ENCODE measurements around the gene CFAP100. TPM values are rescaled to one million over a fixed set of nuclear protein-coding genes. Genes with fewer than 3 reads are reported as not detected.

The CFAP100 gene
- total RNA-seq, 4 donors from 2014 or later, result 6.1 TPM; not detected in 3

DNA sequence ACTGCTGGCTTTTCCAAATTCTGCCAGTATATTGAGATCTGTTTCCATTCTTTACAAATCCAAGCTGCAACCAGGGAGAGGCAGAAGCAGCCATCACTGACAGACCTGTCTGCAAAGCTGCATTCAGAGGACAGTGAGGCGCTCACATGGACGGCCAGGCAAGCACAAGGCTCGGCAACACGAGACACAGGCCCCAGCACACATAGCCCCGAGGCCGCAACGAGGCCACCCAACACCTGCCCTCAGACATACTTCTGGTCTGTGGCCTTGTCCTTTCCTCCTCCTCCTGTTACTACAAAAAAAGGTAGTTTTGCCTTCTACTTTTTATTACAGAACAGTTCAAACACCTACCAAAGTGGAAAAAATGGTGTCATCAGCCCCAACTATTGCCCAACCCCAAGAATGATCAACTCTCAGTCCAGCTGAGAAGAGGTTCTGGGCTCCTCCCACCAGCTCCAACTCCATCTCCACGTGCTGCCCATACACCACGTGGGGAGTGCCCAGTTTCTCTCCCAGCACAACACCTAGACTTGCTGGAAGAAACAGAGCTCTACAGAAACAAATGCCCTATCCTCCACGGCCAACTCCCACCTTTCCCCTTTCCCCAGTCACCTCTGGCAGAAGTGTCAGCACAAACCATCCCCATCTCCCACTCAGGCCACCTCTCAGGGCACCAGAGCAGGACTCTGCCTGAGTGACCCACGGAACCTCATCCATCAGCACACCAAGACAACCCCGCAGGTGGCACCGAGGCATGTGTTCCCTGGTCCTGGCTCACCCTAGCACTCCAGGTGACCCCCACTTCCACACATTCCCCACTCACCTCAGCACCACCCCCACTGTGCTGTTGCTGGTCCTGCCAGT lies 73.6 kb downstream of the CFAP100 start:
- WGBS, 2 donors, result 79 to 80% methylated on average over 13 of the region's 13 CpGs
- no peak for DNase-seq (ENCODE audit: low spot score in 2 of 2)
- H3K9me3 ChIP-seq, result no peaks in the 10 kb centered on the region
- TF ChIP-seq POLR2A (IDR thresholded peaks at IDR 0.05), result no peak
- TF ChIP-seq, protein P1, sequence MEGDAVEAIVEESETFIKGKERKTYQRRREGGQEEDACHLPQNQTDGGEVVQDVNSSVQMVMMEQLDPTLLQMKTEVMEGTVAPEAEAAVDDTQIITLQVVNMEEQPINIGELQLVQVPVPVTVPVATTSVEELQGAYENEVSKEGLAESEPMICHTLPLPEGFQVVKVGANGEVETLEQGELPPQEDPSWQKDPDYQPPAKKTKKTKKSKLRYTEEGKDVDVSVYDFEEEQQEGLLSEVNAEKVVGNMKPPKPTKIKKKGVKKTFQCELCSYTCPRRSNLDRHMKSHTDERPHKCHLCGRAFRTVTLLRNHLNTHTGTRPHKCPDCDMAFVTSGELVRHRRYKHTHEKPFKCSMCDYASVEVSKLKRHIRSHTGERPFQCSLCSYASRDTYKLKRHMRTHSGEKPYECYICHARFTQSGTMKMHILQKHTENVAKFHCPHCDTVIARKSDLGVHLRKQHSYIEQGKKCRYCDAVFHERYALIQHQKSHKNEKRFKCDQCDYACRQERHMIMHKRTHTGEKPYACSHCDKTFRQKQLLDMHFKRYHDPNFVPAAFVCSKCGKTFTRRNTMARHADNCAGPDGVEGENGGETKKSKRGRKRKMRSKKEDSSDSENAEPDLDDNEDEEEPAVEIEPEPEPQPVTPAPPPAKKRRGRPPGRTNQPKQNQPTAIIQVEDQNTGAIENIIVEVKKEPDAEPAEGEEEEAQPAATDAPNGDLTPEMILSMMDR (IDR thresholded peaks at IDR 0.05), result no peak
- no peak for TF ChIP-seq EP300 (IDR thresholded peaks at IDR 0.05)
- peaks cover 0 to 89% (median 38%) of the 10 kb centered on the region in 3 donors for H3K36me3 ChIP-seq
- H3K4me1 ChIP-seq, result peaks cover 0 to 52% (median 18%) of the 10 kb centered on the region in 4 donors
- no peak overlapping the region for H3K27ac ChIP-seq
- H3K27me3 ChIP-seq, result no peaks in the 10 kb centered on the region
- no peak overlapping the region for H3K4me3 ChIP-seq

GRCh38 chr3:126469479-126469878 lies 74.8 kb downstream of the CFAP100 start:
- Histone ChIP-seq H3K36me3 (peaks cover 0 to 77% (median 34%) of the 10 kb centered on the region in 3 donors), H3K27me3 (no peaks in the 10 kb centered on the region), H3K27ac (no peak overlapping the region), H3K4me3 (no peak overlapping the region), H3K4me1 (peaks cover 0 to 64% (median 30%) of the 10 kb centered on the region in 4 donors), H3K9me3 (no peaks in the 10 kb centered on the region)
- DNase-seq (ENCODE audit: low spot score in 2 of 2), result no peak
- WGBS, 2 donors, result 93 to 94% methylated on average over 11 of the region's 11 CpGs
- TF ChIP-seq POLR2A (IDR thresholded peaks at IDR 0.05), result no peak
- no peak for TF ChIP-seq EP300 (IDR thresholded peaks at IDR 0.05)
- TF ChIP-seq, protein P1 (IDR thresholded peaks at IDR 0.05), result no peak

- DNase-seq (ENCODE audit: low spot score in 2 of 2), result peak; percentile 63 to 78
- Histone ChIP-seq H3K4me1 (peaks cover 0 to 62% (median 37%) of the 10 kb centered on the region in 4 donors), H3K27me3 (no peaks in the 10 kb centered on the region), H3K9me3 (no peaks in the 10 kb centered on the region), H3K27ac (peak overlapping the region in 2 of 4 donors; percentile 34 to 98), H3K4me3 (peak overlapping the region in 2 of 4 donors; percentile 0 to 90), H3K36me3 (peaks cover 0 to 47% (median 12%) of the 10 kb centered on the region in 3 donors)
- 17 to 29% methylated on average over 8 of the region's 8 CpGs for WGBS, 2 donors
- peak in 1 of 2 donors; percentile 92 for TF ChIP-seq EP300 (IDR thresholded peaks at IDR 0.05)
- peak in 1 of 2 donors; percentile 8 for TF ChIP-seq POLR2A (IDR thresholded peaks at IDR 0.05)
- TF ChIP-seq, protein P1 (IDR thresholded peaks at IDR 0.05), result peak in 1 of 5 experiments; percentile 9
Measured at GRCh38 chr3:126472277-126473006, 77.7 kb downstream of the CFAP100 start.

DNA sequence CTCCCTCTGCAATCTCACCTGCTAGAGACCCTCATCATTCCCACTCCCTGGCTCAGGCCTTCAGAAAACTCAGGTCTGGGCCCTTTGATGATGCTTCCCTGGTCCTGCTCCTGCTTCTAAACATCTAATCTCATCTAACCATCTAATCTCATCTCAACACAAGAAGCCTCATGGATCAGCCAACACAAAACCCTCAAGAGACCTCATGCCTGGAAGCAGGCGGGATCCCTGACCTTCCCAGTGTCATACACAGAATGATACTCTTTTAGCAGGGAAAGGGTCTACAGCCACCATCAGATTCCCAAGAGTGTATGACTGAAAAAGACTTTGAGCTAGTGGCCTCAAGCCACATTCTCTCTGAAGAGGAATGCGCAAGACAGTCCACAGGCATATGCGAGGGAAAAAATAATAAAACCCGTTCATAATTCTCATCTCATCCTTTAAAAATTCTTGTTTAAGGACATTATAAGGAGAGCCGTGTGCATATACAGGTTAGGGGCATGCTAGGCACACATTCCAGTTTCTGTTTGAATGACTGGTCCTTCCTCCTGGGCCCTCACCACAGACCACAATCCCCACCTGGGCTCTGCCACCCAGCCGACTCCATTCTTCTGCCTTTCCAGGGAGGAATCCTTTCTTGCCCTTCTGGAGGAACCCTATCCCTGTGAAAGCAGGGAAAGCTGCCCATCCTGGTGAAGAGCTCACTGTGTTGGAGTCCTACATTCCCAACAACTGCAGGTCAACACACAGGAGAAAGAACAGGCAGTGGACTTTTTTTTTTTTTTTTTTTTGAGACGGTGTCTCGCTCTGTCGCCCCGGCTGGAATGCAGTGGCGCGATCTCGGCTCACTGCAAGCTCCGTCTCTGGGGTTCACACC lies 78.8 kb downstream of the CFAP100 start:
- Histone ChIP-seq H3K36me3 (peaks cover 0 to 36% (median 10%) of the 10 kb centered on the region in 3 donors), H3K9me3 (no peaks in the 10 kb centered on the region), H3K27me3 (no peaks in the 10 kb centered on the region), H3K27ac (peak overlapping the region in 2 of 4 donors; percentile 34 to 98), H3K4me1 (peaks cover 0 to 56% (median 37%) of the 10 kb centered on the region in 4 donors), H3K4me3 (peak overlapping the region in 3 of 4 donors; percentile 0 to 90 (median 90))
- no peak for DNase-seq (ENCODE audit: low spot score in 2 of 2)
- 64 to 67% methylated on average over 14 of the region's 14 CpGs for WGBS, 2 donors
- TF ChIP-seq EP300 (IDR thresholded peaks at IDR 0.05) (no peak), POLR2A (IDR thresholded peaks at IDR 0.05) (no peak)
- TF ChIP-seq, protein P1 (IDR thresholded peaks at IDR 0.05), result no peak

Data from tibial nerve (tissue), 4 donors.